Measurements from ENCODE around the gene NCAPG.

Gene NCAPG, protein sequence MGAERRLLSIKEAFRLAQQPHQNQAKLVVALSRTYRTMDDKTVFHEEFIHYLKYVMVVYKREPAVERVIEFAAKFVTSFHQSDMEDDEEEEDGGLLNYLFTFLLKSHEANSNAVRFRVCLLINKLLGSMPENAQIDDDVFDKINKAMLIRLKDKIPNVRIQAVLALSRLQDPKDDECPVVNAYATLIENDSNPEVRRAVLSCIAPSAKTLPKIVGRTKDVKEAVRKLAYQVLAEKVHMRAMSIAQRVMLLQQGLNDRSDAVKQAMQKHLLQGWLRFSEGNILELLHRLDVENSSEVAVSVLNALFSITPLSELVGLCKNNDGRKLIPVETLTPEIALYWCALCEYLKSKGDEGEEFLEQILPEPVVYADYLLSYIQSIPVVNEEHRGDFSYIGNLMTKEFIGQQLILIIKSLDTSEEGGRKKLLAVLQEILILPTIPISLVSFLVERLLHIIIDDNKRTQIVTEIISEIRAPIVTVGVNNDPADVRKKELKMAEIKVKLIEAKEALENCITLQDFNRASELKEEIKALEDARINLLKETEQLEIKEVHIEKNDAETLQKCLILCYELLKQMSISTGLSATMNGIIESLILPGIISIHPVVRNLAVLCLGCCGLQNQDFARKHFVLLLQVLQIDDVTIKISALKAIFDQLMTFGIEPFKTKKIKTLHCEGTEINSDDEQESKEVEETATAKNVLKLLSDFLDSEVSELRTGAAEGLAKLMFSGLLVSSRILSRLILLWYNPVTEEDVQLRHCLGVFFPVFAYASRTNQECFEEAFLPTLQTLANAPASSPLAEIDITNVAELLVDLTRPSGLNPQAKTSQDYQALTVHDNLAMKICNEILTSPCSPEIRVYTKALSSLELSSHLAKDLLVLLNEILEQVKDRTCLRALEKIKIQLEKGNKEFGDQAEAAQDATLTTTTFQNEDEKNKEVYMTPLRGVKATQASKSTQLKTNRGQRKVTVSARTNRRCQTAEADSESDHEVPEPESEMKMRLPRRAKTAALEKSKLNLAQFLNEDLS

GRCh38 chr4:17810260-17811077 lies at the start of gene NCAPG, which contains the start of gene DCAF16:
NCAPG (plus strand) TSS chr4:17810979; CDS start chr4:17811078, 99 bp downstream.
DCAF16 (minus strand) TSS chr4:17810757; CDS start chr4:17804141, 6,616 bp downstream.
- DNase-seq (ENCODE audit: extremely low read depth in 1 of 2, low read depth in 1 of 2): peak; percentile 98

DNA sequence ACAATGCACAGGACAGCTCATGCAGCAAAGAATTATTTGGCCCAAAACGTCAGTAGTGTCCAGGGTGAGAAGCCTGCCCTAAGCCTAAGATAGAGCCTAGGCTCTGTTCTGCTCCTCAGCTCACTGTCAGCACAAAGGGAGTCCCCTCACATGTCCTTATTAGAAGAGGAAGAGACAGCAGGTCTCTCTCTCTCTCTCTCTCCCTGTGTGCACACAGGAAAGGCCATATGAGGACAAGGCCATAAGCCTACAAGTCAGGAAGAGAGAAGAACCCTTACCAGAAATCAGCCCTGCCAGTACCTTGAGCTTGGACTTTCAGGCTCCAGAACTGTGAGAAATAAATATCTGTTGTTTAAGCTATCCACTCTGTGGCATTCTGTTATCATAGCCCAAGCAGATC lies 49.7 kb upstream of the NCAPG start:
- no peak for DNase-seq (ENCODE audit: extremely low read depth in 1 of 2, low read depth in 1 of 2)

DNA sequence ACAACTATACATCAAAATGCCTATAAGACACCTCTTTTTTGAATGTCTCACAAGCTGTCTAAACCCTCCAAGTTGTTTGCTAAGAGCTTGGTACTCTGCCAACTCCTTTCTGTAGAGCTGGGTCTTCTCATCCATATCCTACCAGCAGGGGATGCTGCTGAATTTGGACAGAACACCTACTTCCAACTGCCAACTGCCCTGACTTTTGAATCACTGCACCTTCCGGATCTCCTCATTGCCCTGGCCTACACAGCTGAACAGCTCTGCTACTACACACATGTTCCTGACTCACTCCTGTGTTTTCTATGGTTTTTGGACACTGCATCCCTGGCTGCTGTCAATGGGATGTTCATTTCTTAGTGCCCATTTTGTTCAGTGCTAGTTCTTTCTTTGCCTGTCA lies 48.1 kb upstream of the NCAPG start:
- DNase-seq (ENCODE audit: extremely low read depth in 1 of 2, low read depth in 1 of 2): no peak

DNA sequence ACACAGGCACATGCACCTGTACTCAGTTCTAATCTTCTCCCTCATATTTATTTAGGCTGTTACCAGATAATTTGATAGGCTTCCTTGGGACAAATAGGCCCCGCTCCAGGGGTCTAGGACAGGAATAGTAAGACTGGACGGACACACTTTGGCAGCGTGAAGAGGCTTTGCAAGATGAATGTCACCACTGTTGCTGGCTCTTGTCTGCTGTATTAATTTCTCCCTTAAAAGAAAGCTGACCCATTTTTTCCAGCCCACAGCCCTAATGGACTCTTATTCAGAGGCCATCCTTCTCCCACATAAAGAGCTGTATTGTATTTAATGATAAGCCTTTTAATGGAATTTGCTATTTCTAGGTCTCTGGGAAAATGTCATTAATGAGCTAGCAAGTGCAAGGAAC lies 47.4 kb upstream of the NCAPG start:
- DNase-seq (ENCODE audit: extremely low read depth in 1 of 2, low read depth in 1 of 2): no peak

DNA sequence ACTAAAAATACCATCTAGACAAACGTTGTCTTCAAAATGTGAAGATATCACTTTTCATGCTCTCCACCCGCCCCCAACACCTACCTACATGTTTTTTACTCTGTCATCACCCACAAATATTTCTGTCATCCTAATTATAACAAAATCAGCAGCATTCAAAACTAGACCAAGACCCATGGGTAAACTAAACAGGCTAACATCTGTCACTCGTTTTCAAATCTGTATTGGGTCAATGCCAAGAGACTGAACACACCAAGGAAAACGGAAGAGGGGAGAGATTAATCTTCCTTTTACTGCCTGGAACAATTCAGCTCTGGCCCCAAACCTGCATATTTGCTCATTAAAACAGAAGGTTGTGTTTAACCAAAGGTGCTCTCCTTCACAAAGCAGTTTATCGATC lies 46.8 kb upstream of the NCAPG start:
- no peak for DNase-seq (ENCODE audit: extremely low read depth in 1 of 2, low read depth in 1 of 2)

DNA sequence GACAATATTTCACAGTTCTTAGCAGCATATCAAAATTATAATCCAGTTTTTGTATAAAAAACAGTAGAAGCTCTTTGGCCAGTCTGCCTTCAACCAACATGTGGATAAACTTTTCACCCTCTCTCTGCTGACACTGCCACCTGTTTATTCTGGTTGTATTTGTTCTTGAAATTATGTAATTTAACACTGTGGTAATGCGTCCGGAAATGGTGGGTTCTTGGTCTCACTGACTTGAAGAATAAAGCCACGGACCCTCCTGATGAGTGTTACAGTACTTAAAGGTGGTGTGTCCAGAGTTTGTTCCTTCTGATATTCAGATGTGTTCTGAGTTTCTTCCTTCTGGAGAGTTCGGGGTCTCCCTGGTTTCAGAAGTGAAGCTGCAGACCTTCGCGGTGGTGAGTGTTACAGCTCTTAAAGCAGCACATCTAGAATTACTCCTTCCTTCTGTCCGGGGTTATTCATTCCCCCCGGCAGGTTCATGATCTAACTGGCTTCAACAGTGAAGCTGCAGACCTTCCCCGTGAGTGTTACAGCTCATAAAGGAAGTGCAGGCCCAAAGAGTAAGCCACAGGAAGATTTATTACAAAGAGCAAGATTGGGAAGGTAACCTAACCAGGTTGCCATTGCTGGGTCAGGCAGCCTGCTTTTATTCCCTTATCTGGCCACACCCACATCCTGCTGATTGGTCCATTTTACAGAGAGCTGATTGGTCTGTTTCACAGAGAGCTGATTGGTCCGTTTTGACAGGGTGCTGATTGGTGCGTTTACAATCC lies 45.1 kb upstream of the NCAPG start:
- no peak for DNase-seq (ENCODE audit: extremely low read depth in 1 of 2, low read depth in 1 of 2)

- DNase-seq (ENCODE audit: extremely low read depth in 1 of 2, low read depth in 1 of 2): no peak
These were observed 43.8 kb upstream of the NCAPG start for GRCh38 chr4:17766826-17767458.

- no peak for DNase-seq (ENCODE audit: extremely low read depth in 1 of 2, low read depth in 1 of 2)
These were observed 41.2 kb upstream of the NCAPG start for GRCh38 chr4:17769406-17770174.

- DNase-seq (ENCODE audit: extremely low read depth in 1 of 2, low read depth in 1 of 2): no peak
These were observed 39.9 kb upstream of the NCAPG start for GRCh38 chr4:17770845-17771244.

DNA sequence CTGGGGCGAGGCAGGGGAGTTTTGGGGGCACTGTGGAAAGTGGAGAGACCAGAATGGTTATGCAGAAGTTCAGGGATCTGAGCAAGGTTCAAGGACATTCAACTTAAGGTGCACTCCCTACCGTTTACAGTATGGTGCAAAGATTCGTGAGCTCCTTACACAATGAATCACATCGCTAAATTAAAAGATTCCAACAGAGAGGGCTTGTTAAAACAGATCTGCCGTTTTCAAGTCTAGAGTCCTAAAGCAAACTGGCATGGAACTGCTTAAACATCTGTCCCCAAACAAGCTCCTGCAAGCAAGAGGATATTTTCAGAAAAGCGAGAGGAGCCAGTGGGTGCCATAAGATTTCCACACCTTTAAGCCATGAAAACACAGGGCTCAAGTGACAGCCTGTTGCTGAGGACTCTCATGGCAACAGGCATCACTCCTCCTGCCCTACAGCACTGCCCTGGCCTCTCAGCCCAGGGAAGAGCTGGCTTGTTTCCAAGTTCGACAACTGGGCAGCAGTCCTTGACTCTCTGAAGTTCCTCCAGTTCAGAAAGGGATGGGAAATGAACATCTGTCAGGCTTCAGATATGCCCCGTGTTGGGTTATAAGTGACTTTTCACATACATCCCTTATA lies 39.4 kb upstream of the NCAPG start:
- no peak for DNase-seq (ENCODE audit: extremely low read depth in 1 of 2, low read depth in 1 of 2)

DNA sequence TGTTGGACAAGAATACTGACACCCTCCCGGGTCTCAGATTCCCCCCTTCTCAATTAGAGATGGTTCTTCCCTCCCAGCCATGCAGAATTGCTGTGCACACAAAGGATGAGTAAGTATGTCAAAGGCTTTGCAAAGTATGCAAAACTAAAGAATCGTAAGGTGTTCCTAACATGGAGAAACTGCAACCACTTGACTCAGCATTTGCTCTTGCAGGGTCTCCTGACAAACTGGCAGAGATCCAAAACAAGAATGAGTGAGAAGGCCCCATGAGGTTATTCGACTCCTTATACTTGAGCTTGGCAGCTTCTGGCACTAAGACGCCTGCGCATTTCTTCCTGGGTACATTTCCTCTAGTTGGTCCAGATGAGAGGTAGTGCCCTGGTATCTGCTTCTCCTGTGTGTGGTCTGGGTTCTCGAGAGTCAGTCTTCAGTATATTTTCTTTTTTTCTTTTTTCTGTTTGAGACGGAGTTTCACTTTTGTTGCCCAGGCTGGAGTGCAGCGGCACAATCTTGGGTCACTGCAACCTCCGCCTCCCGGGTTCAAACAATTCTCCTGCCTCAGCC lies 37.6 kb upstream of the NCAPG start:
- no peak for DNase-seq (ENCODE audit: extremely low read depth in 1 of 2, low read depth in 1 of 2)

- DNase-seq (ENCODE audit: extremely low read depth in 1 of 2, low read depth in 1 of 2): no peak
These were observed 32.3 kb upstream of the NCAPG start for GRCh38 chr4:17778431-17778830.

DNA sequence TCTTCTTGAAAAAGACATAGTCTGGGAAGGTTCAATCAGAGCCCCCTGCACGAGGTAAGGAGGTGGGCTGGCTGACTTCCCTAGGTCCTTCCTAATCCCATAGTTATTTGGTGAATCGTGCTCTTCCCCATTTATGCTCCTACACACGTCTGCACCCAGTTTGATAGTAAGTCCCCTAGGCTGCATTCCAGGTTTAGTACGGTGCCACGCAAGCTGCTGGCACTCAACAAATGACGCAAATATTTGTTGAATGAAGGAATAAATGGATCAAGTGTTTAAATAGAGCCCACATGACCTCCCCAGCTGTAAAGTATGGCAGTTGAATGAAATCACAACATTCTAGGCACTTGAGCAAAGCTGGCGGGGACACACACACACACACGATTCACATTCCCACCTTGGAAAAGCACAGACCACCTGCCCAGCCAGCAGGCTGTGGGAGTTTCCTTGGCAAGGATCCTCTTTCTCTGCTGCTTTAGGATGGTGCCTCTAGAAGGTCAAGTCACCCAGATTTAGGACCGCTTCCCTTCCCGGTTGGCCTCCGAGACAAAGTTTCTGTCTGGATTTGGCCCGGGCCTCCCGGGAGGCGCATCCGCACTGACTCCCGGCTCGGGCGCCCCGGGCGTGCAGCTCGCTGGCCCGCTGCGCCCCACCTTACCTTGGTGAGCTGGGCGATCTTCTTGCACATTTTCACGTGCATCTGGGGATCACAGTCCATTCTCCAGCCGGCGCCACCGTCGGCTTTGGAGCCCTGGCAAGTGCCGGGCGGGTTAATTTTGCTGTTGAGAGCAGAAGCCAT lies 30.1 kb upstream of the NCAPG start:
- no peak for DNase-seq (ENCODE audit: extremely low read depth in 1 of 2, low read depth in 1 of 2)

- DNase-seq (ENCODE audit: extremely low read depth in 1 of 2, low read depth in 1 of 2): no peak
These were observed 29.2 kb upstream of the NCAPG start, which contains the start of gene FAM184B for GRCh38 chr4:17781300-17782287. FAM184B (minus strand) TSS chr4:17781621; CDS start chr4:17781299, 322 bp downstream.

DNA sequence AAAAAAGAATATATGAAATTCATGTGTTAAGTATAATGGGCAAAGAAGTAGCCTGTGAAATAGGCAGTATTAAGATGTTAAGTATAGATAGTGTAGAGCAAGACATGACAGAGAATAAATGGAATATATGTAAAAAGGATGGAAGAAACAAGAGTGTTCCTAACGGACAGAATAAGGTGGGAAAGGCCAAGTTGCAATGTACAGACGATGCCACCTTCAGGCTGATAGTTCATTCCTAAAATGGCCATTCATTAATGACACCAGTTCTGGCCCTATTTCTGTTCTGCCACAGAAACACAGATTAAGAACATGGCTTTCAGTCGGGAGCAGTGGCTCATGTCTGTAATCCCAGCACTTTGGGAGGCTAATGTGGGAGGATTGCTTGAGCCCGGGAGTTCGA lies 24.9 kb upstream of the NCAPG start:
- DNase-seq (ENCODE audit: extremely low read depth in 1 of 2, low read depth in 1 of 2): no peak

DNA sequence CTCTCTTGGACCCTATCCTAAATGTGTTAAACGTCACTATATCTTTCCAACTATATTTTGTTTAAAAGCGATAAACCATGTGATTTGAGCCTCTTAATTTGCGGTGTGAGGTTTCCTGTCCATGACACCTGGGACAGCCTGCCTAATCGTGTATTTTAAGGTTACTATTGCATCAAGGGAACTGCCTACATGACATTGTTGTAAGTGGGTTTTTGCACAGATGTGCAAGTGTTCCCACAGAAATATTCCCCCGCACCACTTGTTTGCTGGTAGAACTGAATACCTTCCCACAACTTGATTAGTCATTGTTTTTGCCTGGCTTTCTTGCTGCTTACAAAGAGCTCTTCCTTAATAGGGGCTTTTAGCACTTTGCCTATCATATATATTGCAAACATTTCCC lies 24.2 kb upstream of the NCAPG start:
- no peak for DNase-seq (ENCODE audit: extremely low read depth in 1 of 2, low read depth in 1 of 2)
